ENCODE measurements around the gene POPDC3.

GRCh38 chr6:105174512-105174911, 5.3 kb downstream of the POPDC3 start:
- TF ChIP-seq POLR2A (IDR thresholded peaks at IDR 0.05; ENCODE audit: low read depth, low read length) (no peak), TAF1 (IDR thresholded peaks at IDR 0.05; ENCODE audit: borderline replicate concordance, low read depth, low read length) (no peak)

Data from GM12892 (cell line).